HG03520 (cell line): ENCODE measurements around the gene ITGB5.

Source experiments
- ATAC-seq: cut with Tn5 transposase; IDR thresholded peaks from one replicate; pipeline ENCODE4 v1.9.1; 2021; ENCODE audit warnings: mild to moderate bottlenecking, moderate library complexity; ENCODE audit not compliant: unreplicated experiment

The ITGB5 gene, protein sequence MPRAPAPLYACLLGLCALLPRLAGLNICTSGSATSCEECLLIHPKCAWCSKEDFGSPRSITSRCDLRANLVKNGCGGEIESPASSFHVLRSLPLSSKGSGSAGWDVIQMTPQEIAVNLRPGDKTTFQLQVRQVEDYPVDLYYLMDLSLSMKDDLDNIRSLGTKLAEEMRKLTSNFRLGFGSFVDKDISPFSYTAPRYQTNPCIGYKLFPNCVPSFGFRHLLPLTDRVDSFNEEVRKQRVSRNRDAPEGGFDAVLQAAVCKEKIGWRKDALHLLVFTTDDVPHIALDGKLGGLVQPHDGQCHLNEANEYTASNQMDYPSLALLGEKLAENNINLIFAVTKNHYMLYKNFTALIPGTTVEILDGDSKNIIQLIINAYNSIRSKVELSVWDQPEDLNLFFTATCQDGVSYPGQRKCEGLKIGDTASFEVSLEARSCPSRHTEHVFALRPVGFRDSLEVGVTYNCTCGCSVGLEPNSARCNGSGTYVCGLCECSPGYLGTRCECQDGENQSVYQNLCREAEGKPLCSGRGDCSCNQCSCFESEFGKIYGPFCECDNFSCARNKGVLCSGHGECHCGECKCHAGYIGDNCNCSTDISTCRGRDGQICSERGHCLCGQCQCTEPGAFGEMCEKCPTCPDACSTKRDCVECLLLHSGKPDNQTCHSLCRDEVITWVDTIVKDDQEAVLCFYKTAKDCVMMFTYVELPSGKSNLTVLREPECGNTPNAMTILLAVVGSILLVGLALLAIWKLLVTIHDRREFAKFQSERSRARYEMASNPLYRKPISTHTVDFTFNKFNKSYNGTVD

DNA sequence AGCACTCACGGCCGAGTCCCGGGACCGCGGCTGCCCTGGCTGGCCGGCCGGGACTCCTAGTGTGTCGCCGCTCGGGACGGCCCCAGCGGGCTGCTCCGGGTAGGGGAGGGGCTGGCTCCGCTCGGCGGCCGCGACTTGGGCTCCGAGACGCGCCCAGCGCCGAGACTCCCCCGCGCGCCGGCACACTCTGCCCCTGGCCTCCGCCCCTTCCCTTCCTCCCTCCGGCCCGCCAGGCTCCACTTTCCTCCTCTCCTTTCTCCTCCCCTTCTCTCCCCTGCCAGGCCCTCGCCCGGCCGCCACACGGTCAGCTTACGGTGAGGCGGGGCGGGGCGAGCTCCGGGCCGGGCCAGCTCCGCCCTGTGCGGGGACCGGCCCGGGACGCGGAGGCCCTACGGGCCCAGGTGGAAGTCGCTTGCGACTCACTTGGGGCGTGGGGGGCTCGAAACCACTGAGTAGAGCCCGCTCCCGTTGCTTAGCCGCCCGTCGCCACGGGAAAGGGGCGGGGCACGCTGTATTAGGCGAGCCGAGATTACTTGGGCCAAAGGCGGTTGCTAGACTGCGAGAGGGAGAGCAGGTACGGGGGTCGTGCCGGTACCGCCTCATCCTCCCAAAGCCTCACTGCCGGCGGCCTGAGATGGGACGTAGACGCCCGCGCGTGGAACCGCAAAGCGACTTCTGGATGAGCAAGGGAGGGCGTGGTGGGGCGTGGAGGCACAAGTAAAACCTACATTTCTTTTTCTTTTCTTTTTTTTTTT lies at the start of gene ITGB5:
ITGB5 (minus strand) TSS at position 189 of the 755 bp plus-strand sequence. CDS start 365 bp downstream, outside the sequence.
- ATAC-seq = peak; percentile 44

DNA sequence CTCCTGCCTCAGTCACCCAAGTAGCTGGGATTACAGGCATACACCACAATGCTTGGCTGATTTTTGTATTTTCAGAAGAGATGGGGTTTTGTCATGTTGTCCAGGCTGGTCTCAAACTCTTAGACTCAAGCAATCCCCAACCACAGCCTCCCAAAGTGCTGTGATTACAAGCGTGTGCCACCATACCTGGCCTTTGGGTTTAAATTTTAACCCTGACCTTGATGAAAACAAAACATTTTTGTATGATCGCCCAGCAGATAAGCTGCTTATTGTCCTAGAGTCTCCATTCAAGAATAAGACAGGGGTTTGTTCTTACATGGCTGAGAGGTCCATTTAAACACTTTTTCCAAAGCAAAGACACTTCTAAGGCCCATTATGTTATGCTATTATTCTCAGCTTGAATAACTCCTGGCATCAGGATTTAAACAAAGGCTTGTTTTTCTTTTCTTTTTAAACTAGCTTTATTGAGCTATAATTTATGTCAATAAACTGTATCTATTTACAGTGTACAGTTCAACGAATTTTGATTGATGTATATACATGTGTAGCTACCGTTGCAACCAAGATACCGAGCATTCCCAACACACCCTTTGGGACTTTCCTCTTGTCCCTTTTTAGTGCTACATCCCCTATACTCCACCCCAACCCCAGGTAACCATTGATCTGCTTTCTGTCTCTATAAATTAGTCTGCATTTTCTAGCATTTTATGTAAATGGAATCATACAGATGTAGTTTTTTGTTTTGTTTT lies 48.8 kb upstream of the ITGB5 start:
- no peak for ATAC-seq

DNA sequence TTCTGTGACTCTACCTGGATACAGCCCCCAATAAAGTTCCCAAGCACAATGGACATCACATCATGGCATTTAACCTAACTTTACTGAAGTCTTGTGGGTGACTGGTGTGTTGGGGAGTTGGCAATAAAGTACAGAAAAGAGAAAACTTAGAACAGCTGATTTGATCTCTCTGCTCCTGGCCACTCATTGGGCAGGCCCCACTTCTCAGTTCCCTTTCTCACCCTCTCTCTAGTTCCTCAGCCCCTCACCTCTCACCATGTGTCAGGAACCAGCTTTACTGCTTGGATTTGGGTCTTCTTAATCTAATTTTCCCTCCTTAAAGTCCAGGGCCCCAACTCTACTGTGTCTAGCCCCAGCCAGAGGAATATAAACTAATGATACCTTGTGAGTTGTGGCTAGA lies 48.1 kb upstream of the ITGB5 start:
- ATAC-seq = no peak

DNA sequence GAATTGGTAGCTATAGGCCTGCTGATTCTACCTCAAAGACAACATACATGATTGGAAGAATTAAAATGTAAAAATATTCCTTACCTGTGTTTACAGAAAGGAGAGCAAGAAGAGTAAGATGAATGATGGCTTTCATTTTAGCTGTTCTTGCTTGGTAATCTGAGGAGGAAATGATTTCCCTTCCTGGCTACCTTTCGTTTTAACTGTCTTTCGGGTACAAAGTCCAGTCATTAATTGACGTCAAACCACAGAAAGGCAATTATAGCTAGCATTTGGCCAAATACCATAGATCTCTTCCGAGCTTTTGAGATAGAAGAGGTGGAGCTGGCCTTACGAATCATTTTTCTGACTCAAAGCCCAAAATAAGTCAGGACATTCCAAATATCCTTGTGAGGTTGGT lies 47.4 kb upstream of the ITGB5 start, which contains the start of gene MUC13:
MUC13 (minus strand) TSS at position 175 of the 400 bp plus-strand sequence; CDS start at position 136, 39 bp downstream.
- no peak for ATAC-seq

DNA sequence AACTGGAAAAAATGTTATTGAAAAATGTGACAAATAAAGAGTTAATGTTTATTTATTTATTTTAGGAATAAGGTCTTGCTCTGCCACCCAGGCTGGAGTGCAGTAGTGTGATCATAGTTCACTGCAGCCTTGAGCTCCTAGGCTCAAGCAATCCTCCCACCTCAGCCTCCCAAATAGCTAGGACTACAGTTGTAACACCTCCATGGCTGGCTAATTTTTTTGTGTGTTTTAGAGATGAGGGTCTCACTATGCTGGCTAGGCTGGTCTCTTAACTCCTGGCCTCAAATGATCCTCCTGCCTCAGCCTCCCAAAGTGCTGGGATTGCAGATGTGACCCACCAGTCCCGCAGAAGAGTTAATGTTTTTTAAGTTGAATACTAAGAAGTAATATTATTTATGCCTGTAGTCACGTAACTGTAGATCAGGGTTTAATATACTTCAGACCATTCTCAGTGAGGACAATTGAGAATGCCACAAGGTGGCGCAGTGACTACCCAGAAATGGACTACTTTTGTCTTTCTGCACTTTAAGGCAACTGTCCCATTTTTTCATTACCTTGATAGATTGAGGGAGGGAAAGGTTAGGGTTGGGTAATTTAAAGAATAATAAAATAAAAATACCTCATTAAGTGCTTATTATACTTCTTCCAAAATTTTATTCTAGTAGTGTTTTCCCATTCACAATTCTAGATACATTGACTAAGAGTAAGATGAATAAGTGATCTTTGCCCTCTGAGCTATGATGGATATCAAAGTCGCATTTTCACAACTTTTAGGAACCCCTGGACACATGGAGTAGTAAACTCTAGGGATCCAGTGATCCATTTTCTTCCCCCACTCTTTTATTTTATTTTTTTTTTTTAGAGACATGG lies 41.4 kb upstream of the ITGB5 start:
- ATAC-seq = no peak

DNA sequence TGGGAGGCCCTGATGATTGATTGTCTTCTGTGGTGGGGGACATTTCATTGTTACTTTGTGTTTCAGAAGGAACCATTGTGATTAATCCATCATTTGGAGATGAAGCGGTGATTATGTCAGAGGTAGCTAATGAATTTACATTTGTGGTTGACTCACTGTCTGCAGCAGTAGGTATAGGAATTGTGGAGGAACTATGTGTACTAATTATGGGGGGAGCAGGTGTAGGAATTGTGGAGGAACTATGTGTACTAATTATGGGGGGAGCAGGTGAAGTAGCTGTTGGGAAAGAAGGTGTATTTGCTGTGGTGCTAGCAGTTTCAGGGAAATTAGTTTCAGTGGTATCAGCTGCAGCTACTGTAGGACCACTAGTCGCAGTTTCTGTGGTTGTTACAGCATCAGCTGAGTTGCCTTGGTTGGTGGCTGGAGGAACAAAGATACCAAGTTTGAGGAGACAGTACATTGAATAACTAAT lies 40.4 kb upstream of the ITGB5 start:
- ATAC-seq = no peak

DNA sequence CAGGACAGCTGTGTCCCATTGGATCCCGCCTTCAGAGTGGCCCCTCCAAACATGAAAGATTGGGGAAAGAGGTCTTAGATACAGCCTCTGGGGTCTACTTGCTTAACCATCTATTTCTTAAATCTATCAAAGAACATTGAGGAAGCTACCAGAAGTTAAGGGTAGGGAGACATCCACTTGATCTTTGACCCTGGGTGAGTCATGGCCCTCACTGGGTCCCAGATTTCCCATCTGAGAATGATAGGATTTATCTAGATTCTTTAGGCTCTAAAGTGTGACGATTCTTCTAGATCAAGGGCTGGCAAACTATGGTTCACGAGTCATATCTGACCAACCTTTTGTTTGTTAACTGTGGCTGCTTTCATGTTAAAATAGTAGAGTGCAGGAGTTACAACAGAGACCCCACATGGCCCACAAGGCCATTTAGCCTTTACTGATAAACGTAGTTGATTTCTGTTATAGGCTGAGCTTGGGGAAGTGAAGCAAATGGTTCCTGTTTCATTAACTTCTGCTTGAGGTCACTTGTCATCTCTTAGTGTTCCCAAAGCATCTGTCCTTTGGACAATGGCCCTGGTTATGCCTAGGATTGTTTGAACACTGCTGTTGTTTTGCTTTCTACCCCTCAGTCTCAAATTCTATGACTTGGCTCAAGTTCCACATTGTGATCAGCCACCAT lies 39.4 kb upstream of the ITGB5 start:
- ATAC-seq = no peak

DNA sequence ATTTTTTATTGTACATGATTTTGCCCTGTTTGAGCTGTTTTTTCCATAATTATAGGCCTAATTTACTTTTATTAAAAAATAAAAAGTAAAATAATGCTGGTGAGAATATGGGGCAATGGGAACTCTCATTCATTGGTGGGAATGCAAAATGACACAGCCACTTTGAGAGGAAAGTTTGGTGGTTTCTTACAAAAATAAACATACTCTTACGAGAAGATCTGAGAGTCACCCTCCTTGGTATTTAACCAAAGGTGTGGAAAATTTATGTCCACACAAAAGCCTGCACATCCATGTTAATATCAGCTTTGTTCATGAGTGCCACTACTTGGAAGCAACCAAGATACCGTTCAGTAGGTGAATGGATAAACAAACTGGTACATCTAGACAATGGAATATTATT lies 37.6 kb upstream of the ITGB5 start:
- no peak for ATAC-seq

DNA sequence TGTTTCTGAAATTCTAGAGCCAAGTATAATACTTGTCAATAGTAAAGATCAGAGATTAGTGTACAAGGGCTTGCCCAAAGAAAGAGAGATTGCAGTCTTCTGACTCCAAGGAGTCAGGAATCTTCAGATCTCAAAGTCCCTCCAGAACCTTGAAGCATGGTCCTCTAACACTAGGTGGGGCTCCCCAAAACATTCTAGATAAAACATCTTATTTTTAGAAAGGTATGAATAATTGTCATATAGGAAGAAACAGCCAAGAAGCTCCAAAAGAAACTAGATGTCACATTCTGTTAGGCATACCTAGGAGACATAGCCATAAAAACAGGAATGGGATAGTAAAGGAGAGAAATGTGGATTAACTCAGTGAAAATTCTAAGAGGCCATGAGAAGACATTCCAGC lies 36.7 kb upstream of the ITGB5 start:
- ATAC-seq = no peak

DNA sequence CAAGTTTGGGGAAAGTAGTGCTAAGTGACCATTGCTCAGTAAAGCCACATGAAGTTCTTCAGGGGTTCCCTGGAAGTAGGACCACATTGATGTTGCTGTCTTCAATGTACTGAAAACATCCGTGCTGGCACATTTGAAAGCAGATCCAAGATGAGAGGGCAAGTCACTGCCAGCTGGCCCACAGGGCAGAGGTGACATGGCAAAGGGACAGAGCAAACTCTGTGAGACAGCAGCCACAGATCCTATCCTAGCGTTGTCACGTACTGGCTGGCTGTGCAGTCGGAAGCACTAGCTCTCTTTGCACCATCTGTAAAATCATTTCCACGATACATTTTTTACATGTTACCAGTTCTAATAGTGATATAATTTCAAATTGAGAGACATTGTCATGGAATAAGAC lies 33.6 kb upstream of the ITGB5 start:
- ATAC-seq = no peak

DNA sequence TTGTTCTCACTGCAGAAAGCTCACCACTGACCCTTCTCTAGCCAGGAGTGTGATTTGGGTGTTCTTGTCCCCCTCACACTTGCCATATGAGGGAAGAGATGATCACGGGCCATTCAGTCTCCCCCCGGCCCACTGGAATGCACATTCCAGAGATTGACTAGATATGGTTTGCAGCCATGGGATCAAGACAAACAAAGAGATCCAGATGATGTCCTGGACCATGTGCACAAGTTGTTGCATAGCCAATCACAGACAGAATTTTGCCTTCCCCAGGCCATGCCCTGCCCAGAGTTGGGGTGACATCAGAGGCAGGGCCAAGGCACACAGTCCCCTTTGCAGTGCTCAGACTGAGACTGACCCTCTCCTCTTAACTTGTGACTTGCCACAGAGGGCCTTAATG lies 32.6 kb upstream of the ITGB5 start:
- no peak for ATAC-seq

DNA sequence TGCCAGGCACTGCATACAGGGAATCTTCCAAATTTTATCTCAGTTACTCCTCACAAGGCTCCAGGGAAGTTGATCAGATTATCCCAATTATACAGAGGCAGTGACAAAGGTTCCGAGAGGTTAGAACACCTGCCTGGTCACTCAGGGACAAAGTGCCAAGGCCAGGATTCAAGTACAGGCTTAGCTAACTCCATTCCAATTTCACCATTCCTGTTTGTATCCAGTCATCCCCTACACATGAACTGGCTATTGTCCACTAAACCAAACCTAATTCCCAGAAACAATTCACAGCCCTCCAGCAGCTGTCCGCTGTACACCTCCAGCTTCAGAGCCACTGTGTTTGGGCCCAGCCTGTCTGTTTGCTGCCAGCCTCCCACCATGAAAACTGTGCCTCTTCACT lies 31.4 kb upstream of the ITGB5 start:
- ATAC-seq = no peak

DNA sequence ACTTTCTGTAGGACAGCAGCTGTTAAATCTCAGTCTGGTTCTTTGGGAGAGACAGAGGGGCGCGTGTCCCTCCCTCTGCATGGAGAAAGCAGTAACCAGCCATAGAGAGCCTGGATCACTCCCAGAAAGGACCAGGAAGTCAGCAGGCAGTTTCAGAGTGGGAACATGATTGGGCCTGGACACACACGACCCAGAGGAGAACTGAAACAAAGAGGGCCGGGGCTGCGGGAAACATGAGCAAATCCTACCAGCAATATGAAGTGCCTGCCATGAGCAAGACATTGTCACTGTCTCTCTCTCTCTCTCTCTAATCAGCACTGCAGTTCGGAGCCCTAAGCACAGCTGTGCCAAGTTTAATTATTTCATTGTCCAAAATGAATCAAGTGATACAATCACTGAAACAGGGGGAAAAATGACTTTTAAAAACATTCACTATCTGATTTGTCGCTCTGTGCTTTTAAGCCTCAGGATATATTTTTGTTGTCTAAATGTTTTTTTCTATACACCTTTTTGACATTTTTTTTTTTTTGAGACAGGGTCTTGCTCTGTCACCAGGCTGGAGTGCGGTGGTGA lies 29.8 kb upstream of the ITGB5 start:
- ATAC-seq = no peak

DNA sequence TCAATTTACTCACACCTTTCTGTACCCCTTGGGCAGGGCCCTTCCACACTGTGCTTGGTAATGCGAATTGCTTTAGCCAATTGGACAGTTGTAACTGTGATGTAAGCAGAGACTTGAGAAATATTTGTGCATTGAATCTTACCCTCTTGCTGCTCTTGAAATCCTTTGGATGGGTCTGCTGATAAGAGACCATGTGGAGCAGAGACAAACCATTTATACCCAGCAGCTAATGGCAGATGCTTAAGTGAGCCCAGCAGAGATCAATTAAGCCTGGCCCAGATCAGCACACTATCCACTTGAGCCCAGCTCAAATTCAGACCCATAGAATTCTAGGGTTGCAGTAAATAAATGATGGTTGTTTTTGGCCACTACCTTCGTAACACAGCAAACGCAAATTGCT lies 28.1 kb upstream of the ITGB5 start:
- no peak for ATAC-seq

DNA sequence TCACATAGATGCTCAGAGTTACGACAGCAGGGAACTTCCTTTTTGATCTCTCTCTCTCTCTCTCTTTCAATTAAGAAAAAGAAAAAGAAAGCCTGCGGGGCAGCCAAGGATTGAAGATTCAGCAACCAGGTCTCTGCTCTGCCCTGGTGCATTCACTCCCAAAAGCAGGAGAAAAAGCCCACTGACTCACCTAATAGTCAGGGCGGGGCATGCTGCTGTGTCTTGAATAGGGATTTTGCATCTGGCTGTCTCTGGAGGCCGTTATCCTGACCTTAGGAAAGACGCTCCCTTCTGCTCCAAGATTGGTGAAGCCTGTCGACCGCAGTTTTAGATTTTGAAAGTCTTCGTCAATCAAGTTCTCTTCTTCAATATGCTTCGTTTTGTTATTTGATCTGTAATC lies 20.8 kb upstream of the ITGB5 start:
- ATAC-seq = no peak

DNA sequence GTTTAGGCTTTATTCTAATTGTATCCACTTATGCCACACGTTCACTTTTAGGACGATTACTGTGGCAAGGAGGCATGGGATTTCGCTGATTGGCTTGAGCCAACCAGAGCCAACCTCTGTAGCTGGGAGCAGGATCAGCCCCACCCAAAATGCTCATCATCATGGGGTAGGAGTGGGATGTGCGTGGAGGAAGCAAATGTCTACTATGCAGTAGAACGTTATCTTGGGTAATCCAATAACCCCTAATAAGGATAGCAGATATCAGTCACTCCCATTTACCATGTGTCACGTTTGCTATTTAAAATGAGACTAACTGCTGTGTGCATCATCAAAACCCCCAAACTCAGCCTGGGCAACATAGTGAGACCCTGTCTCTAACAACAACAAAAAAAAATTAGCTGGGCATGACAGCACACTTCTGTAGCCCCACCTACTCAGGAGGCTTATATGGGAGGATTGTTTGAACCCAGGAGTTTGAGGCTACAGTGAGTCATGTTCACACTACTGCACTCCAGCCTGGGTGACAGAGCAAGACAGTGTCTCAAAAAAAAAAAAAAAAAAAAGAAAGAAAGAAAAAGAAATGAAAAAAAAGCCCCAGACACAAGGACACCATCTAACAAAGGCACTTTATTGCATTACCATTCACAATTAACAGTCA lies 17.8 kb upstream of the ITGB5 start:
- no peak for ATAC-seq

DNA sequence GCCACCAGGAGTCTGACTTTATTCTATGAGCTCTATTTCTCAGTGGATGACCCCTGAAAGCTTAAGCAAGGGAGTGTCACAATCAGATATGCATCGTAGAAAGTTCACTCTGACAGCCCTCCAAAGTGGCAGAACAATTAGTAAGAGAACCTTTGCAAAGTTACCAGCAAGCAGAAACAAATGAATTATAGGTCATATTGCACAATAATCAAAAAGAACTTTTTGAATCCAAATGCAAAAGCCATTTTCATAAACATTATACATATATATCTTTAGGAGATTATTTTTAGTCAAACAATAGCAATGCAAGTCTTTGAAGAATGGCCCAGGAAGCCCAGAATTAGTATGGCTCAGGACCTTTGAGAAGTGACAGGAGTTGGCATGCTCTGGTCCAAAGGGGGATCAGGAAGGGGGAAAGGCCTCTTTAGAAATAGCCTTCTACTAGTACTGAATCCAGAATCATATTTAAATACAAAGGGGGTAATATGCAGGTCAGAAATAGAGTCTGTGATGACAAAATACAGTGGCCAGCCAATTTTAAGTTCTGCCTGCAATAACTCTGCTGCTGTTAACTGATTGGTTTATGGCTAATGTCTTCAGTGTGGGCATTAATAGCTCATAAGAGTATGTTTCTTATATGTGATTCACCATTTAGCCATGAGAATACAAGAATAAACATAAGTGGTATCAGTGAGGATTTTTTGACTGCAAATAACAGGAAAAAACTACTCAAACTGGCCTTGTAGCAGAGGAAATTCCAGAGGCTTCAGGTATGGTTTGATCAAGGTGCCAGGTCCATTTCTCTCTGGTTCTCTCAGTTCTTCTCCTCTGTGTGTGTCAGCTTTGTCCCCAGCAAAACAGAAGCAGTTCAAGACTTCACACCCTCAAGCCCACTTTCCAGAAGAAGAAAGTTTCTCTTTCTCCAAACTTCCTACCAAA lies 17.0 kb upstream of the ITGB5 start:
- no peak for ATAC-seq
